B cell (primary cell): ENCODE results near the gene BMP6. TPM values are rescaled to one million over a fixed set of nuclear protein-coding genes. Genes with fewer than 3 reads are reported as not detected.

Source experiments
- ATAC-seq: fragments of 200-7000 bp; cut with Tn5 transposase; one replicate; pipeline ENCODE4 v1.10.0; 2021; ENCODE audit warnings: low read depth, mild to moderate bottlenecking, moderate number of reproducible peaks, moderate library complexity
- CTCF ChIA-PET: fragments of 350-600 bp; sonication (Branson Sonifier 250); formaldehyde crosslinking; loops from one replicate; lab custom pipeline; 2021; ENCODE audit warnings: antibody characterized with exemption, inconsistent platforms; lab: Charles Lee
- POLR2A ChIA-PET: fragments of 350-600 bp; sonication (Branson Sonifier 250); formaldehyde crosslinking; loops from one replicate; lab custom pipeline; 2021; ENCODE audit warnings: antibody characterized with exemption; lab: Charles Lee
- DNase-seq: peaks from one replicate; pipeline ENCODE4 v3.0.0; 2013
- H2AFZ ChIP-seq: 2 replicates; pipeline ENCODE4 v1.6.1; 2012; ENCODE audit warnings: mild to moderate bottlenecking, low read depth, low read length; ENCODE audit not compliant: insufficient read depth, poor library complexity, severe bottlenecking
- H3K27ac ChIP-seq, 2 donors: 1 replicate in 1 of 2; 2 replicates in 1 of 2; pipeline ENCODE4 v1.5.1; 2012 to 2013; ENCODE audit warnings: low read length in 2 of 2, mild to moderate bottlenecking in 2 of 2, moderate library complexity in 1 of 2
- H3K27me3 ChIP-seq, 4 experiments: fragments of 200-600 bp in 1 of 4; sonication (generic) in 1 of 4; replicated peaks in 1 of 4; 1 replicate in 2 of 4; 2 replicates in 2 of 4; pipeline versions ENCODE4 v1.6.1 to v1.7.0; 2013 to 2016; ENCODE audit warnings: low read length in 3 of 4, mild to moderate bottlenecking in 2 of 4, mixed read lengths in 1 of 4, moderate library complexity in 1 of 4; ENCODE audit not compliant: insufficient read depth in 4 of 4, control insufficient read depth in 3 of 4; ENCODE audit errors: control extremely low read depth in 1 of 4
- H3K36me3 ChIP-seq, 2 experiments: replicated peaks in 1 of 2; 1 replicate in 1 of 2; 2 replicates in 1 of 2; pipeline versions ENCODE4 v1.6.1 to v1.7.1; 2013; ENCODE audit warnings: low read length in 1 of 2; ENCODE audit not compliant: insufficient read depth in 2 of 2, control insufficient read depth in 1 of 2; ENCODE audit errors: control extremely low read depth in 1 of 2, extremely low read depth in 1 of 2
- H3K4me1 ChIP-seq, 2 donors: fragments of 200-600 bp in 1 of 2; sonication (generic) in 1 of 2; 1 replicate in 1 of 2; 2 replicates in 1 of 2; pipeline versions ENCODE4 v1.5.1 to v1.6.1; 2013 to 2017; ENCODE audit warnings: low read length in 2 of 2; ENCODE audit not compliant: control insufficient read depth in 2 of 2, insufficient read depth in 2 of 2
- H3K4me2 ChIP-seq: replicated peaks from 2 replicates; pipeline ENCODE3; 2012; ENCODE audit warnings: mild to moderate bottlenecking, low read depth, low read length; ENCODE audit not compliant: poor library complexity, severe bottlenecking
- H3K4me3 ChIP-seq, 5 experiments: fragments of 200-600 bp in 1 of 5; sonication (generic) in 1 of 5; 1 replicate in 3 of 5; 2 replicates in 2 of 5; pipeline versions ENCODE4 v1.5.1 to v1.7.0; 2011 to 2016; ENCODE audit warnings: low read length in 4 of 5, mild to moderate bottlenecking in 4 of 5, low read depth in 2 of 5, control low read depth in 1 of 5, moderate library complexity in 1 of 5; ENCODE audit not compliant: insufficient read depth in 1 of 5; ENCODE audit errors: control extremely low read depth in 1 of 5, extremely low read depth in 1 of 5
- H3K79me2 ChIP-seq: fragments of 200-600 bp; sonication (generic); one replicate; pipeline ENCODE4 v1.6.0; 2016; ENCODE audit warnings: low read length; ENCODE audit not compliant: control insufficient read depth, insufficient read depth
- H3K9ac ChIP-seq: fragments of 200-600 bp; sonication (generic); 2 replicates; pipeline ENCODE4 v1.6.1; 2017; ENCODE audit warnings: mild to moderate bottlenecking, low read length, moderate library complexity
- H3K9me3 ChIP-seq, 3 donors: one replicate each; pipeline versions ENCODE4 v1.6.1 to v1.7.1; 2013; ENCODE audit warnings: low read length in 2 of 3; ENCODE audit not compliant: control insufficient read depth in 2 of 3, insufficient read depth in 1 of 3; ENCODE audit errors: control extremely low read depth in 1 of 3
- H4K20me1 ChIP-seq: 2 replicates; pipeline ENCODE4 v1.6.0; 2012; ENCODE audit warnings: mild to moderate bottlenecking, low read length; ENCODE audit not compliant: insufficient read depth, control insufficient read depth, poor library complexity, severe bottlenecking
- H3K27ac Mint-ChIP-seq: one replicate; pipeline ENCODE4 v1.8.0; 2021; ENCODE audit warnings: mixed read lengths
- H3K27me3 Mint-ChIP-seq: one replicate; pipeline ENCODE4 v1.8.0; 2021; ENCODE audit warnings: mixed read lengths
- H3K4me1 Mint-ChIP-seq: one replicate; pipeline ENCODE4 v1.8.0; 2021; ENCODE audit warnings: mixed read lengths
- H3K4me3 Mint-ChIP-seq: one replicate; pipeline ENCODE4 v1.8.0; 2021; ENCODE audit warnings: mixed read lengths
- H3K9me3 Mint-ChIP-seq: one replicate; pipeline ENCODE4 v1.8.0; 2022; ENCODE audit warnings: mixed read lengths; ENCODE audit not compliant: insufficient read depth
- CTCF ChIP-seq: fragments of 200-600 bp; IDR thresholded peaks from one replicate; pipeline ENCODE4 v1.8.0; 2022; ENCODE audit warnings: antibody characterized with exemption, mild to moderate bottlenecking
- EZH2 ChIP-seq: IDR thresholded peaks from 2 replicates; pipeline ENCODE4 v1.6.1; 2012; ENCODE audit warnings: borderline replicate concordance, low read depth, mild to moderate bottlenecking, moderate library complexity, low read length; ENCODE audit not compliant: insufficient read depth, poor library complexity, severe bottlenecking
- WGBS: methylation state at CpG from one replicate; pipeline ENCODE4 v1.1.5; 2013; ENCODE audit warnings: missing lambda C conversion rate; ENCODE audit not compliant: insufficient coverage; 5-methylcytosine and 5-hydroxymethylcytosine counted together
- intact Hi-C: fragments of 100-400 bp; cut with micrococcal nuclease; formaldehyde crosslinking; loops from one replicate; pipeline ENCODE4 v1.10.0; 2022
- polyA plus RNA-seq: library from polyadenylated mRNA; depleted of rRNA; stranded (reverse); fragments of >200 nt; gene quantifications from 2 replicates; pipeline ENCODE4 v1.2.3, GENCODE V29; 2012
- total RNA-seq, 2 donors: library from RNA; stranded (reverse); fragments of 120-200 nt in 1 of 2; gene quantifications; 1 replicate in 1 of 2; 2 replicates in 1 of 2; pipeline versions ENCODE4 v1.2.3 to v1.2.4, GENCODE V29; 2013 to 2022

Gene BMP6
- total and polyA plus RNA-seq, 2 donors (not counting 1 experiment from before 2014, with no cell fraction given) = 0.43 to 2.9 TPM

GRCh38 chr6:7728855-7729590 lies 3.1 kb downstream of the BMP6 start:
- Histone ChIP-seq H3K36me3 (no peaks in the 10 kb centered on the region), H3K4me2 (peak overlapping the region; percentile 92), H3K79me2 (no peaks in the 10 kb centered on the region), H3K27me3 (peaks cover 0 to 70% (median 52%) of the 10 kb centered on the region in 4 experiments), H3K9me3 (peaks cover 0 to 6% (median 0%) of the 10 kb centered on the region in 3 donors), H3K27ac (no peak overlapping the region), H3K9ac (peak overlapping the region; percentile 60), H3K4me1 (peaks cover 30 to 31% of the 10 kb centered on the region in 2 donors), H2AFZ (peak overlapping the region; percentile 52), H3K4me3 (no peak overlapping the region), H4K20me1 (no peaks in the 10 kb centered on the region)
- intact Hi-C loops = loop anchor here (10.0 kb wide), 1 partner anchor 186 kb away; the partner anchor contains the start of gene TXNDC5
- ATAC-seq (no peak), DNase-seq (no peak)
- POLR2A ChIA-PET = no interaction called here
- no peaks in the 10 kb centered on the region for H3K9me3 Mint-ChIP-seq
- H3K4me1 Mint-ChIP-seq = peaks cover 27% of the 10 kb centered on the region
- TF ChIP-seq EZH2 (no peak), CTCF (no peak)
- peak overlapping the region; percentile 85 for H3K4me3 Mint-ChIP-seq
- WGBS = 32% methylated on average over 8 of the region's 14 CpGs
- no peak overlapping the region for H3K27ac Mint-ChIP-seq
- peaks cover 78% of the 10 kb centered on the region for H3K27me3 Mint-ChIP-seq
- CTCF ChIA-PET = interaction anchor here (0.6 to 2.2 kb wide), 4 partner anchors 10 to 490 kb away, joined by 3 to 10 read pairs (median 4); no protein-coding TSS in a partner anchor
